ENCODE measurements around the gene RASL11A.

Gene RASL11A

DNA sequence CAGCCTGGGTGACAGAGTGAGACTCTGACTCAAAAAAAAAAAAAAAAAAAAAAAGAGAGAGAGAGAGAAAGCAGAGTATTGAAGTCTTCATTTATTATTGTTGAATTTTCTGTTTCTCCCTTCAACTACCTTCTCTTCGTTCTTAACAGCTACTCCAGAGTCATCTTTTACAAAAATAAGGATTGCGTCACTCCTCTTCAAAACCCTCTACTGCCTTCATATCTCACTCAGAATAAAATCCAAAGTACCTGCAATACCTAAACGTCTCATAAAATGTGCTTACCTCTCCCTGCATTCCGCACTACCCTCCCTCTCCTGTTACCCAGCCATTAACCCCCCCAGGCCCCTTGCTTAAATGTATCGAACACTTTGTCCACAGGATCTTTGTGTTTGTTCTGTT, 36.7 kb upstream of the RASL11A start:
- ATAC-seq = no peak
- no peak for TF ChIP-seq ZFP30 (CRISPR knock-in tag; IDR thresholded peaks at IDR 0.05)
- TF ChIP-seq ZC3H10 (CRISPR knock-in tag; IDR thresholded peaks at IDR 0.05) = no peak
- TF ChIP-seq, protein P1, sequence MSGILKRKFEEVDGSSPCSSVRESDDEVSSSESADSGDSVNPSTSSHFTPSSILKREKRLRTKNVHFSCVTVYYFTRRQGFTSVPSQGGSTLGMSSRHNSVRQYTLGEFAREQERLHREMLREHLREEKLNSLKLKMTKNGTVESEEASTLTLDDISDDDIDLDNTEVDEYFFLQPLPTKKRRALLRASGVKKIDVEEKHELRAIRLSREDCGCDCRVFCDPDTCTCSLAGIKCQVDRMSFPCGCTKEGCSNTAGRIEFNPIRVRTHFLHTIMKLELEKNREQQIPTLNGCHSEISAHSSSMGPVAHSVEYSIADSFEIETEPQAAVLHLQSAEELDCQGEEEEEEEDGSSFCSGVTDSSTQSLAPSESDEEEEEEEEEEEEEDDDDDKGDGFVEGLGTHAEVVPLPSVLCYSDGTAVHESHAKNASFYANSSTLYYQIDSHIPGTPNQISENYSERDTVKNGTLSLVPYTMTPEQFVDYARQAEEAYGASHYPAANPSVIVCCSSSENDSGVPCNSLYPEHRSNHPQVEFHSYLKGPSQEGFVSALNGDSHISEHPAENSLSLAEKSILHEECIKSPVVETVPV (CRISPR knock-in tag; IDR thresholded peaks at IDR 0.05) = no peak
- TF ChIP-seq, protein P2, sequence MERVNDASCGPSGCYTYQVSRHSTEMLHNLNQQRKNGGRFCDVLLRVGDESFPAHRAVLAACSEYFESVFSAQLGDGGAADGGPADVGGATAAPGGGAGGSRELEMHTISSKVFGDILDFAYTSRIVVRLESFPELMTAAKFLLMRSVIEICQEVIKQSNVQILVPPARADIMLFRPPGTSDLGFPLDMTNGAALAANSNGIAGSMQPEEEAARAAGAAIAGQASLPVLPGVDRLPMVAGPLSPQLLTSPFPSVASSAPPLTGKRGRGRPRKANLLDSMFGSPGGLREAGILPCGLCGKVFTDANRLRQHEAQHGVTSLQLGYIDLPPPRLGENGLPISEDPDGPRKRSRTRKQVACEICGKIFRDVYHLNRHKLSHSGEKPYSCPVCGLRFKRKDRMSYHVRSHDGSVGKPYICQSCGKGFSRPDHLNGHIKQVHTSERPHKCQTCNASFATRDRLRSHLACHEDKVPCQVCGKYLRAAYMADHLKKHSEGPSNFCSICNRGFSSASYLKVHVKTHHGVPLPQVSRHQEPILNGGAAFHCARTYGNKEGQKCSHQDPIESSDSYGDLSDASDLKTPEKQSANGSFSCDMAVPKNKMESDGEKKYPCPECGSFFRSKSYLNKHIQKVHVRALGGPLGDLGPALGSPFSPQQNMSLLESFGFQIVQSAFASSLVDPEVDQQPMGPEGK (CRISPR knock-in tag; IDR thresholded peaks at IDR 0.05; ENCODE audit: borderline replicate concordance) = no peak
- no peak for TF ChIP-seq TCF4 (CRISPR knock-in tag; IDR thresholded peaks at IDR 0.05; ENCODE audit: borderline replicate concordance)
- no peak for TF ChIP-seq ZFP3 (CRISPR knock-in tag; IDR thresholded peaks at IDR 0.05)
- TF ChIP-seq, protein P3, sequence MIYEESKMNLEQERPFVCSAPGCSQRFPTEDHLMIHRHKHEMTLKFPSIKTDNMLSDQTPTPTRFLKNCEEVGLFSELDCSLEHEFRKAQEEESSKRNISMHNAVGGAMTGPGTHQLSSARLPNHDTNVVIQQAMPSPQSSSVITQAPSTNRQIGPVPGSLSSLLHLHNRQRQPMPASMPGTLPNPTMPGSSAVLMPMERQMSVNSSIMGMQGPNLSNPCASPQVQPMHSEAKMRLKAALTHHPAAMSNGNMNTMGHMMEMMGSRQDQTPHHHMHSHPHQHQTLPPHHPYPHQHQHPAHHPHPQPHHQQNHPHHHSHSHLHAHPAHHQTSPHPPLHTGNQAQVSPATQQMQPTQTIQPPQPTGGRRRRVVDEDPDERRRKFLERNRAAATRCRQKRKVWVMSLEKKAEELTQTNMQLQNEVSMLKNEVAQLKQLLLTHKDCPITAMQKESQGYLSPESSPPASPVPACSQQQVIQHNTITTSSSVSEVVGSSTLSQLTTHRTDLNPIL (CRISPR knock-in tag; IDR thresholded peaks at IDR 0.05; ENCODE audit: low read depth) = no peak
- no peak for TF ChIP-seq GLIS3 (CRISPR knock-in tag; IDR thresholded peaks at IDR 0.05)
- TF ChIP-seq, protein P4, sequence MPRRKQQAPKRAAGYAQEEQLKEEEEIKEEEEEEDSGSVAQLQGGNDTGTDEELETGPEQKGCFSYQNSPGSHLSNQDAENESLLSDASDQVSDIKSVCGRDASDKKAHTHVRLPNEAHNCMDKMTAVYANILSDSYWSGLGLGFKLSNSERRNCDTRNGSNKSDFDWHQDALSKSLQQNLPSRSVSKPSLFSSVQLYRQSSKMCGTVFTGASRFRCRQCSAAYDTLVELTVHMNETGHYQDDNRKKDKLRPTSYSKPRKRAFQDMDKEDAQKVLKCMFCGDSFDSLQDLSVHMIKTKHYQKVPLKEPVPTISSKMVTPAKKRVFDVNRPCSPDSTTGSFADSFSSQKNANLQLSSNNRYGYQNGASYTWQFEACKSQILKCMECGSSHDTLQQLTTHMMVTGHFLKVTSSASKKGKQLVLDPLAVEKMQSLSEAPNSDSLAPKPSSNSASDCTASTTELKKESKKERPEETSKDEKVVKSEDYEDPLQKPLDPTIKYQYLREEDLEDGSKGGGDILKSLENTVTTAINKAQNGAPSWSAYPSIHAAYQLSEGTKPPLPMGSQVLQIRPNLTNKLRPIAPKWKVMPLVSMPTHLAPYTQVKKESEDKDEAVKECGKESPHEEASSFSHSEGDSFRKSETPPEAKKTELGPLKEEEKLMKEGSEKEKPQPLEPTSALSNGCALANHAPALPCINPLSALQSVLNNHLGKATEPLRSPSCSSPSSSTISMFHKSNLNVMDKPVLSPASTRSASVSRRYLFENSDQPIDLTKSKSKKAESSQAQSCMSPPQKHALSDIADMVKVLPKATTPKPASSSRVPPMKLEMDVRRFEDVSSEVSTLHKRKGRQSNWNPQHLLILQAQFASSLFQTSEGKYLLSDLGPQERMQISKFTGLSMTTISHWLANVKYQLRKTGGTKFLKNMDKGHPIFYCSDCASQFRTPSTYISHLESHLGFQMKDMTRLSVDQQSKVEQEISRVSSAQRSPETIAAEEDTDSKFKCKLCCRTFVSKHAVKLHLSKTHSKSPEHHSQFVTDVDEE (CRISPR knock-in tag; IDR thresholded peaks at IDR 0.05) = no peak
- no peak for TF ChIP-seq ZNF565 (CRISPR knock-in tag; conservative IDR thresholded peaks at IDR 0.05; ENCODE audit: low read depth)
- no peak for TF ChIP-seq ZNF8 (CRISPR knock-in tag; IDR thresholded peaks at IDR 0.05)
- no peak for TF ChIP-seq BACH2 (CRISPR knock-in tag; IDR thresholded peaks at IDR 0.05; ENCODE audit: borderline replicate concordance)

DNA sequence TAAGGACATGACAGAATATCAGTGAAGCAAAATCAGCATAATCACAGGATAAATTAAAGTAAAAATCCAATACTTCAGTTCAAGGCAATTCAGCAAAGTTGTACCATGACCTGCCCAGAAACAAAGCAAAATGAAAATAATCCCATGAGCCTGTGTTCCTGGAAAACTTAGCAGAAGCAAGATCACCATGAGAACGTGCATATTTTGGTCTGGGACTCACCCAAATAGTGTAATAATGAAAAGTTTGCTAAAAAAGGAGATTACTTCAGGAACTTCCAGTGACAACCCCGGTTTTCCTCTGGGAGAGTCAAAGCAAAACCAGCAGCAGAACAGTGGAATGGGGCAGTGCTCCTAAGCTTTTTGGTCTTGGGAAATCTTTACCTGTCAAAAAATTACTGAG, 34.2 kb upstream of the RASL11A start:
- ATAC-seq = no peak
- TF ChIP-seq ARNTL (CRISPR knock-in tag; IDR thresholded peaks at IDR 0.05; ENCODE audit: borderline replicate concordance, low read depth) (no peak), ZNF8 (CRISPR knock-in tag; IDR thresholded peaks at IDR 0.05) (no peak), ZNF70 (CRISPR knock-in tag; IDR thresholded peaks at IDR 0.05) (no peak), ZFP3 (CRISPR knock-in tag; IDR thresholded peaks at IDR 0.05) (no peak), CSDC2 (CRISPR knock-in tag; IDR thresholded peaks at IDR 0.05) (no peak)
- TF ChIP-seq, protein P5, sequence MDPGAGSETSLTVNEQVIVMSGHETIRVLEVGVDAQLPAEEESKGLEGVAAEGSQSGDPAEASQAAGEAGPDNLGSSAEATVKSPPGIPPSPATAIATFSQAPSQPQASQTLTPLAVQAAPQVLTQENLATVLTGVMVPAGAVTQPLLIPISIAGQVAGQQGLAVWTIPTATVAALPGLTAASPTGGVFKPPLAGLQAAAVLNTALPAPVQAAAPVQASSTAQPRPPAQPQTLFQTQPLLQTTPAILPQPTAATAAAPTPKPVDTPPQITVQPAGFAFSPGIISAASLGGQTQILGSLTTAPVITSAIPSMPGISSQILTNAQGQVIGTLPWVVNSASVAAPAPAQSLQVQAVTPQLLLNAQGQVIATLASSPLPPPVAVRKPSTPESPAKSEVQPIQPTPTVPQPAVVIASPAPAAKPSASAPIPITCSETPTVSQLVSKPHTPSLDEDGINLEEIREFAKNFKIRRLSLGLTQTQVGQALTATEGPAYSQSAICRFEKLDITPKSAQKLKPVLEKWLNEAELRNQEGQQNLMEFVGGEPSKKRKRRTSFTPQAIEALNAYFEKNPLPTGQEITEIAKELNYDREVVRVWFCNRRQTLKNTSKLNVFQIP (CRISPR knock-in tag; IDR thresholded peaks at IDR 0.05; ENCODE audit: borderline replicate concordance, low read depth) = no peak

DNA sequence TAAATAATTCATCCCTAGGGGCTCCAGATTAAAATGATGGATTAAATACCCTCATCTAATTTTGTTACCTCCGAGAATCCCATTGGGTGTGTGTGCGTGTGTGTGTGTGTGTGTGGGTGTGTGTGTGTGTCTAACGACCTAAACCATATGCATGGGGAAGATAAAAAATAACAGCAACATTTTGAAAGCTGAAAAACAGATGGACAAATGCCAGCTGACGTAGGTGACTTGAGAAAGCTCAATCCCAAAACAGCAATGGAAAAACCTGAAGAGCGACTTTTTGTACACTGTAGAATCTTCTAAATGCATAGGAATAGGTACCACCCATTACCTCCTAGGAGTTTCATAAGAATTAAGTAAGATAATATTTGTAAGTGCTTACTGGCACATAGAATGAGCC, 27.9 kb upstream of the RASL11A start:
- TF ChIP-seq TCF4 (CRISPR knock-in tag; IDR thresholded peaks at IDR 0.05; ENCODE audit: borderline replicate concordance) (no peak), TOX (CRISPR knock-in tag; IDR thresholded peaks at IDR 0.05; ENCODE audit: borderline replicate concordance) (no peak), BACH2 (CRISPR knock-in tag; IDR thresholded peaks at IDR 0.05; ENCODE audit: borderline replicate concordance) (no peak), OSR1 (CRISPR knock-in tag; IDR thresholded peaks at IDR 0.05) (no peak), PPARA (CRISPR knock-in tag; IDR thresholded peaks at IDR 0.05; ENCODE audit: borderline replicate concordance) (no peak), CSDC2 (CRISPR knock-in tag; IDR thresholded peaks at IDR 0.05) (no peak), ZNF70 (CRISPR knock-in tag; IDR thresholded peaks at IDR 0.05) (no peak)
- TF ChIP-seq, protein P4 (CRISPR knock-in tag; IDR thresholded peaks at IDR 0.05) = no peak
- ATAC-seq = no peak

Measured in SK-N-SH treated with all-trans-retinoic acid at 6 μM for 48 hours (cell line).